Measurements from ENCODE around the gene KRT9.

KRT9 gene

DNA sequence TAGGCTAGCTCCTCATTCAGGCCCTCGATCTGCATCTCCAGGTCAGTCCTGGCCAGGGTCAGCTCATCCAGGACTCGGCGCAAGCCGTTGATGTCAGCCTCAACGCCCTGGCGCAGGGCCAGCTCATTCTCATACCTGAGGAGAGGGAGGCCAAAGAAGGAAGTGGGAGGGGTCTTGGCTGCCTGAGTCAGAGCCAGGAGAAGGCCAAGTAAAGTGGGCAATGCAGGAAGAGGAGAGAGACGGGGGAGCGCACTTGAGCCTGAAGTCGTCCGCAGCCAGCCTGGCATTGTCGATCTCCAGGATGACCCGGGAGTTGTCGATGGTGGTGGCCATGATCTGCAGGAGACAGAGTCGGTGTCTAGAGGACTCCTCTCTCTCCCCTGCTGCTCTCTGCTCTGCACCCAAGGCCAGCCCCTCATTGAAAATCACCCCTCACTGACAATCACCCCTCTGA lies 55.0 kb downstream of the KRT9 start:
- DNase-seq (ENCODE audit: low spot score) = no peak
- H3K27ac ChIP-seq = no peak overlapping the region
- TF ChIP-seq, protein P1, sequence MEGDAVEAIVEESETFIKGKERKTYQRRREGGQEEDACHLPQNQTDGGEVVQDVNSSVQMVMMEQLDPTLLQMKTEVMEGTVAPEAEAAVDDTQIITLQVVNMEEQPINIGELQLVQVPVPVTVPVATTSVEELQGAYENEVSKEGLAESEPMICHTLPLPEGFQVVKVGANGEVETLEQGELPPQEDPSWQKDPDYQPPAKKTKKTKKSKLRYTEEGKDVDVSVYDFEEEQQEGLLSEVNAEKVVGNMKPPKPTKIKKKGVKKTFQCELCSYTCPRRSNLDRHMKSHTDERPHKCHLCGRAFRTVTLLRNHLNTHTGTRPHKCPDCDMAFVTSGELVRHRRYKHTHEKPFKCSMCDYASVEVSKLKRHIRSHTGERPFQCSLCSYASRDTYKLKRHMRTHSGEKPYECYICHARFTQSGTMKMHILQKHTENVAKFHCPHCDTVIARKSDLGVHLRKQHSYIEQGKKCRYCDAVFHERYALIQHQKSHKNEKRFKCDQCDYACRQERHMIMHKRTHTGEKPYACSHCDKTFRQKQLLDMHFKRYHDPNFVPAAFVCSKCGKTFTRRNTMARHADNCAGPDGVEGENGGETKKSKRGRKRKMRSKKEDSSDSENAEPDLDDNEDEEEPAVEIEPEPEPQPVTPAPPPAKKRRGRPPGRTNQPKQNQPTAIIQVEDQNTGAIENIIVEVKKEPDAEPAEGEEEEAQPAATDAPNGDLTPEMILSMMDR (IDR thresholded peaks at IDR 0.05) = no peak
- H3K4me3 ChIP-seq = no peak overlapping the region

DNA sequence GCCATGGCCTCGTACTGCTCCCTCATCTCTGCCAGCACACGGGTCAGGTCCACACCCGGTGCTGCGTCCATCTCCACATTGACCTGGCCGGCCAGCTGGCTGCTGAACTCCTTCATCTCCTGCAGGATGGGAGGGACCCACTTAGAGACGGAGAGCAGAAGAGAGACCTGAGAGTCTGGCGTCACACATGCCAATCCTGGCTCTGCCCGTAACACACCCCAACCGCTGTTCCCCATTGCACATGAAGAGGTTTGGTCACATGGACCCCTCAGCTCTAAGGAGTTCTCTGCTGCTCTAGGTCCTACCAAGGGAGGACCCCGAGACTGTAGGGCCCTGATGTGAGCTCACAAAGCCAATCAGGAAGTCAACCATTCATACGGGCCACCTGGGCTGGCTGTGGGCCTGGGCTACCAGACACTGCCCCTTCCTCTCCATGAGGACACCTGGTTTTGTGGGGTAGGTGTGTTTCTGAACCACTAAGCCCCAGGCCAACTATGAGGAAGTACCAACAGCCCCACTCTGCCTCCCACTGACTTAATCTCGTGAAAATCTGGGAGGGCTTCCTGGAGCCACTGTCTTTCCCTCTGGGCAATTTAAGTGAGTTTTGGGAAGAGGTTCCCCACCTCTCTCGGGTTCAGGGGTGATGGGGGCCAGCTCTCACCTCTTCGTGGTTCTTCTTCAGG lies 55.6 kb downstream of the KRT9 start:
- no peak overlapping the region for H3K27ac ChIP-seq
- no peak for DNase-seq (ENCODE audit: low spot score)
- TF ChIP-seq, protein P1 (IDR thresholded peaks at IDR 0.05) = no peak
- H3K4me3 ChIP-seq = no peak overlapping the region
